HG03108 (cell line): ENCODE results near the gene IL16.
A peak's percentile ranks its signal among the peaks of the same experiment; 100 is the strongest.
"Not testable (repeated sequence)": the region's sequence is repeated elsewhere in the genome, so short reads cannot be mapped to it uniquely, and the experiment has no call there.

ENCODE experiments used
- ATAC-seq: cut with Tn5 transposase; IDR thresholded peaks from one replicate; pipeline ENCODE4 v1.9.1; 2021; ENCODE audit warnings: moderate library complexity; ENCODE audit not compliant: unreplicated experiment

Gene IL16

DNA sequence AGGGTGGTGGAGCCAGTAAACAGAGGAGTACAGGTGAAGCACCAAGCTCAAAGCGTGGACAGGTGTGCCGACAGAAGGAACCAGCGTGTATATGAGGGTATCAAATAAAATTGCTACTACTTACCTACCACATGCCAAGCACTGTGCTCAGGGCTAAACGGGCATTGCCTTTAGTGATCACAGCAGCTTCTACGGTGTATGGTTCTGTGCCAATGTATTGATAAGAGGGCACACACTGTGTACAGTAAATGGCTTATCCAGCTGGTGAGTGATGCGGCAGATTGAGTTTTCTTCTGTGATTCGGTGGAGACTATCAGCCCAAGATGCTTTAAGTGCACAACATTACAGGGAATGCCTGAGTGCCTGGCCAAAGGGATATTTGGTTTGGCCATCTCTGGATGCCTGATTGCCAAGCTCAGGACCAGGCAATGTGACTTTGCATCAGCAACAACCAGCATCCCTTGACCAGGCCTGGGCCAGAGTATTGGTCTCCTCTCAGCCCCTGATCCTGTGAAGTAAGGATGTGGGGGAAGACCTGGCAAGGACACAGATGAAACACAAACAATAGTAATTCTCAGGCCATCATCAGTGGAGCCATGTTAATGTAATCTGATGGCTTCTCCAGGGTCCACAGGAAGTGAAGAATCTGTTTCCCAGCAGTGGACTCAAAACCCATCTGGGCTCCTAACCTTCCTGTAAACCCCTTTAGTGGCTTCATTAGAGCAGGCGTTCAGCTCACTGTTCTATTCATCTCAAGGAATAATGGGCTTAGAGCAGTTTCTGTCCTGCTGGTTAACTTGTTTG, 113.2 kb downstream of the IL16 start:
- no peak for ATAC-seq

DNA sequence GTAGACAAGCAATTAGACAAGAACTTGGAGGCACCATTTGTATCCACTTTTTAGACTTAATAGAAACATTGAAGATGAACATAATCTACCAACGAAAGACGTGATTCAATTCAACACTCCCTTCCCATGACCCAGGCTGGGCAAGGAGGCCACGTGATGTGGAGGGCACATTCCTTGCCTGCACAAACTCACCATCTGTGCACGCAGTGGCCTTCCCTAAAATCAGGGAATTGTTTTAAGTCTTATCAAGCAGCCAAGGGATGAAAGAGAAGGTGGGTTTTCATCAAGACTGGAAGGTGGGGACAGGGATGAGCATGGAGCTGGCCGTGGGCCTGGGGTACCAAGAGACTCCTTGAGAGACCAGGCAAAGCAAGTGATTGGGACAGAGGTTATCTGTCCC, 113.8 kb downstream of the IL16 start:
- ATAC-seq = no peak

DNA sequence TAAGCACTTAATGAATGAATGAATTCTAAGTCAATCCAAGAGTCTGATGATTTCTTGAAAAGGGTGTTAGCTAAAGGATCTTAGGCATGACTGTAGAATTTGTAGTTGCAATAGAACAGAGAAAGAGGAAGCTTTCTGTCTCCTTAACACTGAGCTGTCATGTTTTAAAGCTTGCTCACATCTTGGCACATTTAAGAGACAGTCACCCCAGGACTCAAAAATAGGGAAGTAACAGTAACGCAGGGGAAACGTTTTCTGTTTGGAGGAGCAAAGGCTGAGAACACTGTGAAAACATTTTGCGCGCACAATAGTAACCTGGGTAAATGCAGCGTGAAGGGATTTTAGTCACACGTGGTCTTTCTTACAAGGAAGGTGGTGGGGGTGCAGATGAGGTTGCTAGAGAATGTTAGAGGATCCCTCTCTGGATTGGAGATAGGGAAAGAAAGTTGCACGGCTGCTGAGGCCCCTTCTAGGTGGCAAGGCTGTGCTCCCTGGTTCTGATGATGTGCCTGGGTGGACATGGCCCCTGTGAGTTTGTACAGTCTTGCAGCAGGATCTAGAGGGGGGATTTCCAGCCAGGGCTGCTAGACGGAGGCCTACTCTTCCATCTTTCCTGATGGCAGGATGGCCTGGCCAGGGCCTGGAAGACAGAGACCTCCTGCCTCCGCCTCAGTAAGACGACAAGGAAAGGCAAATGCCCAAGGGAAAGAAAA, 115.2 kb downstream of the IL16 start:
- ATAC-seq = no peak

DNA sequence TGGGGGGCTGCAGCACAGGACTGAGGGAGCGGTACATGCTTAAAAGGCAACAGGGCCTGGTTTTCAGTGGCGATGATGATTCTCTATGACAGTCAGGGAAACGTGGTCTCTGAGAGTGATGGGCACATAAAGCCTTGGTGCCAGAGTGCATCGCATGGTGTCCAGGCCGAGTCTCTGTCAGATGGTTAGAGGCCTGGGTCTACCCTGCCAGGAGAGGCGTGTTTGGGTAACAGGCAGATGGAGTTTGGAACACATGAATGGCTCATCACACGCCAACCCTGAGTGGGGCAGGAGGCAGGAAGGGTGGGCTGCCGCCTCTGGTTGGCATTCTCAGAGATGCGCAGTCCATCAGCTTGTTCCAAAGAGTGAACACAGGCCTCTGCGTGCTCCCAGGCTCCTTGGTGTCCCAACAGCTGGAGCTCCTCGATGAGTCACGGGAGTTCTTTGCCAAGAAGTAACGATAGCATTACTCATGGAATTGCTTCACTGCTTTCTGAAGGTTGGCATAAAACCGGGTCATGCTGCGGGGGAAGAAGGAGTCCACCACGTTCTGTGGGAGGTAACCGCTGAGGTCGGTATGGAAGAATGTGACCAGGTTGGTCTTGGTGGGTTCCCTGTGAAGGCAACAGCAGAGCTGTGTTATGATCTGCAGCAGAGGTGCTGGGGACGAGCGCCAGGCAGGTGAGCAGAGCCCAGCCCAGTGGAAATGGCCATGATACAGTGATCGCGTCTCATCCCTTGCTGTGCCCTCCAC, 116.3 kb downstream of the IL16 start:
- ATAC-seq = no peak

DNA sequence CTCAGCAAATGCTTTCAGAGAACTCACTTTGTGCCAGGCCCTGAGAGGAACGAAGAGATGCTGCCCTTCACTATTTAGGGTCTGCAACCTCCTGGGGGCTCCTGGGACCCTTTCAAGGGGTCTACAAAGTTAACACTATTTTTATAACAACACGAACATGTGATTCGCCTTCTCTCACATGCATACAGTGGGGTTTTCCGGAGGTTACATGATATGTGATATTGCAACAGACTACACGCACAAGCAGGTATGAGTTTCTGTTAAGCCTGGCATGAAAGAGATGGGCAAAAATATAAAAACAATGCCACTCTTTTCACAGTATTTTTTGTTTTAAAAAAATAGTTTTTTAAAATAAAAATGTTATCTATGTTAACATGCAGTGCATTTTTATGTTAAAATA, 117.0 kb downstream of the IL16 start:
- no peak for ATAC-seq

DNA sequence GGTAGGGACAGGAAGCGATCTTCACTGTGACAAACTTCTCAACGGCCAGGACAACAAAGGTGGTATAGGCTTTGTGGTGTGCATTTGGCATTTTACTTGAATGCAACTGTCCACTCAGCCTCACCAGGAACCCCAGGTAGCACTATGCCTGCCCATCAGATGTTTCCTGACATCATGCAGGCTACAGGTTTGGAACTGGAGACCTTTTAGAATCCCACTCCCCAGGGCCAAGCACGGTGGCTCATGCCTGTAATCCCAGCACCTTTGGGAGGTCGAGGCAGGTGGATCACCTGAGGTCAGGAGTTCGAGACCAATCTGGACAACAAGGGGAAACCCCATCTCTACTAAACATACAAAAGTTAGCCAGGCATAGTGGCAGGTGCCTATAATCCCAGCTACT, 117.7 kb downstream of the IL16 start:
- ATAC-seq = no peak

DNA sequence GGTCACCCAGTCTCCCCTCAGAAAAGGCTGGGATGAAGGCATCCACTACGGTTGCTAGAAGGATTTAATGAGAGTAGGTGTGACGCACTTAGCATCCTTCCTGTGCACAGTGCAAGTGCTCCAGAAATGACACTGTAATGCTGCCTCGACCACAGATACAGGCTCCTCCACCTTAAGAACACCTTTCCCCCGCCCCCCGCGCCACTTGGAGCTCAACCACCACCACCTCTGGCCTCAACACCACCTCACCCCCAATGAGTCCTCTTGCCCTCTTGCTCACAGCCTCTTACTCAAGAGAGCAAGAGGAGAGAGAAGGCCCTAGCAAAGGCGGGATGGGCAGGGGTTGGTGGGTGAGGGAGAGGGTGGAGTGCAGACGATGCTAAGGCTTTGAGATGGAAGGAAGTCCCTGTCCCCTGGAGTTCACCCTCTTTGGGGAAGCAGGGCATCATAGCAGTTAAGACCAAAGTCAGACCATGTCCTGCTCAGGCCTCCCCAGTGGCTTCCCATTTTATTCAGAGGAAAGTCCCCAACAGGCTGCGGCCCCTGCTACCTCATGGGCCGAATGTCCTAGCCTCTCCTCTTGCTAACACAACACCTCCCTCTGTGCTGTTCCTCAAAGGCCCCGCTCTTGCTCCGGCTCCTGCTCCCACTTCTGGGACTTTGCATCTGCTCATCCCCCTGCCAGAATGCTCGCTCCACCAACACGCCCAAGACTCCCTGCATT, 118.9 kb downstream of the IL16 start:
- ATAC-seq = no peak

DNA sequence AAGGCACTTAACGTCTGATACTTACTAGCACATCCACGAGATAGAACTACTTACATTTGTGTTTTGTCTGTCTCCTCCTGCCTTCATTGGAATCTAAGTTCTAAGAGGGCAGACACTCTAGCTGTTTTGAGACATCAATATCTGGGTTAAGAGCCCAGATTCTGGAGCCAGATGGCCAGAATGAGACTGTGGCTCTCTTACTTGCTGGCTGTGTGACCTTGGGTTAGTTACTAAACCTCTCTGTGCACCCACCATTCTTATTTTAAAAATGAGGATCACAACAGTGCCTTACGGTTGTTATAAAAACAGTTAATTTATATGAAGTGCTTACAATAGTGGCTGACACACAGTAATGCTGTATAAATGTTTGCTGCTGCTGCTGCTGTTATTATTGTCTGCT, 119.6 kb downstream of the IL16 start:
- no peak for ATAC-seq

DNA sequence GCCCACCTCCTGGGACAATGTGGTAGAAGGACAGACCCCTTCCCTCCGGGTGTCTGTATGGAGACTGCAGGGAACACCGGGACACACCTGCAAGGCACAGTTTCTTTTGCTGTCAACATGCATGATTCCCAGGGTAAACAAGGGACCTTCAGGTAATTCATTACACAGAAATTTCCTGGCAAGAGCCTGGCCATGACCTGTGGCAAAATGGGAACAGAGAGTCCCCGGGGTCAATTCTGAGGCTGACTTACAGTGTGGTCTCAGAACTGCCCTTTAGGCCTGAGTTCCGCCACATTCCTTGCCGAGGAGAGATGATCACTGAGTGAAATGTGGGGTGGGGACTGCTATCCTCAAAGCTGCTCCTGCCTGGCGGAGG, 121.0 kb downstream of the IL16 start:
- ATAC-seq = no peak

DNA sequence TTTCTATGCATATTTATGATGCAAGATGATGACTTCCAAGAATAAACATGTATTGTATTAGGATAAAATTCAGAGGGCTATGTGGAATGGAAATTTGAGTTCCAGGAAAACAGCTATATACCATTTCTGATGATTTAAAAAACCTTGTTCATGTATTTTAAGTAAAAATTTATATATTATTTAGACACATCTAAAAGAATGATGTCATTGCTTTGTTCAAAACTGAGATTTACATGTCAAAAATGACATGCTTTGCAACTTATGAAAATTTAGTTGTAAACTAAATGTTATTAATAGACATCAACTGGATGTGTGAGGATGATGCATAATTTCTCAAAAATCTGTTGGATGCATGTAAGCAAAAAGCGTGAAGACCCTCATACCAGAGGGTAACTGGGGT, 125.0 kb downstream of the IL16 start:
- no peak for ATAC-seq

DNA sequence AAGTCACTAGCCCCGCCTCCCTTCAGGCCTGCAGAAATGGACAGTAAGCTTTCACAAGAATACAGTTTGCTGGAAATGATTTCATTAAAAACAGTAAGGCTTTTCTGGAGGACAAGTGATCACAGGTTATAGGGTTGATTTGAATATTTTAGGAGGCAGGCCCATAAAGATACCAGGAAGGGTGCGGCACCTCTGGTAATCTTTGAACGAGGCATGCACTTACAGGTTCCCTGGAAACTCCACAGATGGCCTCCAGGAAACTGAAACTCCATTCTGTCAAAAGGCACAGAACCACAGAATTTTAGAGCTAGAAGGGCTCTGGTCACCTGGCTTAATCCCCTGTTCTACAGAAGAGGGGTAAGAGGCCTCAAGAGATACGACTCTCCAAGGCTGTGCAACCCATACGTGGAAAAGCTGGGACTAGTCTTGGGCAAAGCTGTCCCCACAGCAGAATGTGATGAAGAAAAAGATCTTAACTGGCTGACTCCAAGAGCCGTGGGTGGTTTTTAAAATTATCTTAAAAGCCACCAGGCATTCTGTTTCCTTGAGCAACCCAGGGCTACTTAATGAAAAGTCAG, 126.1 kb downstream of the IL16 start:
- ATAC-seq = no peak

DNA sequence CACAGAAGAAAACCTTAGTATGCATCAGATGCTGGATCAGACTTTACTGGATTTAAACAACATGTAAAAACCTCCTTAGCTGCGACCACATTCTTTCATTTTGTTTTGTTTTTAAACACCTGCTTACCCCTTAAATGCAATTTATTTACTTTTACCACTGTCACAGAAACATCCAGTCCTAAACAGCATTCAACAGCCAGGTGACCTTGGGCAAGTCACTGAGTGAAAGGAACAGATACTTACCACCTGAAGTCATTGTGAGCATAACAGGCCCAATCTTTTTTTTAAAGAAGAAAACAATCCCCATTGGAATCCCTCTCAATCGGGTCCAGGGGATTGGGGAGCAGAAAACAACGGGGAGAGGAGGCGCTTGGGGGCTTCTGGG, 126.9 kb downstream of the IL16 start:
- ATAC-seq = peak; percentile 5

DNA sequence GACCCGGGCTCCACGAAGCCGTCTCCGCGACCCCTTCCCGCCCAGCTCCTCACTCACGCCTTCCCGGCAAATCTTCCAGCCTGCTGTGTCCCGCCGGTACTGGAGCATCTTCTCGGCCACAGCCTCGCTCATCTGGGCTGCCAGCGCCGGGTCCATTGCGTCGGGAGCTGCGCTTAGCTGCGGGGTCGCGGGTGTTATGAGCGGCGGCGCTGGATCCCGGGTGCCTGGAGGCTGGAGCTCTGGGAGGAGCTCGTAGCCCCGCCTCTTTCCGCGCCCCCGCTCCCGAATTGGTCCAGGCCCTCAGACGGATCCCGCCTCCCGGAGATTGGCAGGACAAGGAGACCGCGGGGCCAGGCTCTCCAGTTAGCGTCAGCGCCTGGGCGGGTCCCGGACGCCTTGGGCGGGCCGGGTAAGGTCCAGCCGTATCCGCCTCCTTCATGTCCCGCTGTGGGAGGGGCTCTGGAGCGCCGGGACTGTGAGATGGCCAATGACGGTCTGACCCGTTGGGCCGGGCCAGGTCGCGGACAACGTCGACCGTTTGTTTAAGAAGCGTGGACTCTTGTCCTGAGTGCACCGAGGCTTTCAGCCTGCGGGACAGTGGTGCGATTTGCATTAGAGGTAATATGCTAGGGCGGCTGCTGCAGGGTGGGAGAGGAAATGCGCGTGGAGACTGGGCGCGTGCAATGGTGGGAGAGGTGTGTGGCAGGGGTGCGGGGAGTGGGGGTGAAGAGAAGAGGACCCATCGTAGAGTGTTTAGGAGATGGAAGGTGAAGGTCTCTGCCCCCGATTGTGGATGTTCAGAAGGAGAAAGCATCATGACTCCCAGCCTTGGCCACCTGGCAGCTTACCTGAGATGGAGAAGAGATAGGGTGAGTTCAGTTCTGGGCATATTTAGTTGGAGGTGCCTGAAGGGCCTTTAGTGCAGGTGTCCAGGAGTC, 127.5 kb downstream of the IL16 start, which contains the start of gene STARD5:
Gene STARD5 (minus strand): TSS at position 198 of the 938 bp plus-strand sequence. CDS start 42 bp downstream, at position 156.
- peak; percentile 100 for ATAC-seq

DNA sequence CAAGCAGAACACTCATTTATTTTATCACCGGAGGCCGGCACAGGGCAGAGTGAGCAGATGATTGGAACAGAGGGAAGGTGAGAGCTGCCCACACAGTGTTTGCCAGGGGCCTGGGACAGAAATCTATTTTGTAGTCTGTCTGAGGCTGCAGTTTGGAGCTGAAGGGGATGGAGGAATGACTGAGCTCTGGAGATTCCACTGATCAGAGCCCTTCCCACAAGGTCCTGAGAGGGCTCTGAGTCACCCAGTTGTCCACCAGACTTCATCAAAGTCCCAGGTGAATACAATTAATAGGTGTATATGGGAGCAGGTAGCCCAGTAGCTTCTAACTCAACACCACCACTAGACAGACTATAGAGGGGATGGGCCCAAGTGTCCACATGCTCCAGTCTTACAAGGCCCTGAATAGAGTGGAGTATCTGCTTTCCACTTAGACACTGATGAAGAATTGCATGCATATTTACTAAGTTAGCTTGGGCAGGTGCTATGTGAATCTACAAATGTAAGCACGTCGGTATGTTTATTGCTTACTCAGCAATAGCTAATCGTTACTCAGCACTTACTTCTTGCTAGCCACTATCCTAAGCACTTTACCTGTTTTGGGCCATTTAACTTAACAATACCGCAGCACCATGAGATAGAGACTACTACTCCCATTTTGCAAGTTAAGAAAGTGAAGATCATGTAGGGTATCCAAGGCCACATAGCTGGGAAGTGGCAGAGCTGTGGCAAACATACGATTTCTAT, 130.0 kb downstream of the IL16 start:
- ATAC-seq = no peak

DNA sequence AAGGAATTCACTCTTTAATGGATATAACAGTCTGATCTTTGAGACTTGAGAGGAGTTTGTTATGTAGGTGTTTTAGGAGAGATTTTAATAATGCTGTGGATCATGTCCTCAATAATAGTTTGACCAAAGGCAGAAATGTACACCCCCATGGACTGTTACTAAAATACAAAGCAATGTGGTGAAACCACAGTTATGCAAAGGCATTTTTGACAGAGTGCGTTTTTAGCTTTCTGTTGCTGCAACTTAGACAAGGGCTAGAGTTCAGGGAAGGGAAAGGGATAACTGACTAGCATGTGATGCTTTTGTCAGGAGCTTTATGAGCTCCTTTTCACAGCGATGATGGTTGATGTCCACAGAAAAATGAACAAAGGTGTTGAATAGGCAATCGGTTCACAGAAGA, 130.8 kb downstream of the IL16 start:
- no peak for ATAC-seq

DNA sequence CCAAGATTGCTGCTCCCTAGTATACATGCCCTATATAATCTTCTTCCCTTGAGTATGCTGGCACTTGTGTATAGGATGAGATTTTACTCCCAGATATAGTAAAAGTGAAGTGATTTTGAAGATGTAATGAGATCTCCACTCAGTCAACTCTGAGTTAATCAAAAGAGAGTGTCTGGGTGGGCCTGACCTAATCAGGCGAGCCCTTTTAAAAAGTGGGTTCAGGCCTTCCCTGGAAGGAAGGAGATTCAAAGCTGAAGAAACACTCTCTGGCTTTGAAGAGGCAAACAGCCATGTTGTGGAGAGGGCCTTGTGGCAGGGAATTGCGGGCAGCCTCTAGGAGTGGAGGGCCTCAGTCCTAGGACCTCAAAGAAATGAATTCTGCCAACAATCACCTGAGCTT, 132.8 kb downstream of the IL16 start:
- ATAC-seq = no peak

DNA sequence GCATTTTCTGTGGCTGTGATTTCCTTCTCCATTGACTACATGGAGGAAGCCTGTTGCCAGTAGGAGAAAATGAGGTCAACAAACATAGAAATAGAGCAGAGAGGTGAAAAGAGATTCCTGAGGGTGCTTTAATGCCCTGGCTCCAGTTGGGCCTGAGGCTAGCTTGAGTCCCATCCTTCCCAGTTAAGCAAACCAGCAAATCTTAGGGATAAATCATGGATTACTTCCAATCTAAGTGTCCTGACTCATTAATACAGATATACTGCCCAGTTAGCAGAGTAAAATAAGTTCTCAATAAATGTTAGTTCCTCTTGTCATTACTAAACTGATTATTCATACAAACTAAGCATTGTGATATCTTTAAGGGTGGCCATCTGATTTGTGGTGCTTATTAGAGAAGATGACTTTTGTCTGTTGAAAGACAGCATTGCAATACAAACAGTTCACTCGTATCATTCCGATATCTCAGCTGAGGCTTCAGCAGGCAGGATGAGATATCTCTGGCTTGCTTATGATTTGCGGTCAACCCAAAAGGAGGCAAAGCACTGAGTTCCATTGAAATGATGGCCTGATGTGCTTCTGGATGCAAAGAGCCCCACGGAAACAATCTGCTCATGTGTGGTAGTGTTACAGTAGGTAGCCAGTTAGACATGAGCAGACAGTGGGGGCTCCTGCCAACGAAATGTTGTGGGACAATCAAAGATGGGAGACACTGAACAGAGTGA, 133.8 kb downstream of the IL16 start:
- ATAC-seq = no peak

DNA sequence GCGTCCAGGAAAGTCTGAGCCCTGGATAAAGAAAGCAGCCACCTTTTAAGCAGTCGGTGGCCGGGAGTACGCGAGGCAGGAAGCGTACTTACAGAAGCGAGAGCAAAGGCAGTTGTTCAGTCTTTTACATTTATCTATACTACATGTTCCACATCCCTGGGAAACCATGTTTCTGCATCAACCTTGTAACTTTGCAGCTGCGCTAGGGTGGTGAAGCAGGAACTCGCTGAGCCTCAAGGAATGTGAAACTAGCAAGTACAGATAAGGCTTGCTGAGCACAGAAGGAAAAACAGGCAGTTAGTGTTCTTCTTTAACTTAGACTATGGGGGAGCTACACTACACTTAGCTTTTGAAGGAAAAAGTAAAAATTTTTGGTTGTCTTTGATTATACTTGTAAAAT, 134.5 kb downstream of the IL16 start:
- not testable (repeated sequence) for ATAC-seq
